Stimulated activated CD8-positive, alpha-beta memory T cell treated with anti-CD3 and anti-CD28 coated beads, Interleukin-4, amount 100 ng/mL, for 1 hour (primary cell): Measurements from ENCODE around the gene SLC25A12.

ENCODE experiments used
- DNase-seq, 2 donors: peaks; one replicate each; pipeline ENCODE4 v3.0.0-alpha.2; 2020; ENCODE audit warnings: low read depth in 2 of 2, low spot score in 1 of 2

SLC25A12 gene

GRCh38 chr2:171735991-171736710 lies 157.9 kb downstream of the SLC25A12 start:
- DNase-seq: no peak
